ENCODE results near the gene TBX18. TPM values are rescaled to one million over a fixed set of nuclear protein-coding genes. Genes with fewer than 3 reads are reported as not detected.

The TBX18 gene
- total RNA-seq, 2 experiments from 2014 or later: not detected

- ChIA-PET CTCF (interaction anchor here (1.0 kb wide), 1 partner anchor 11 kb away, joined by 3 read pairs; no protein-coding TSS in a partner anchor), POLR2A (no interaction called here)
- no peak overlapping the region for H3K4me3 Mint-ChIP-seq
- no peak overlapping the region for H3K27ac Mint-ChIP-seq
- intact Hi-C loops (cut with micrococcal nuclease): no loop called here
- no peaks in the 10 kb centered on the region for H3K36me3 Mint-ChIP-seq
- H3K4me1 Mint-ChIP-seq (ENCODE audit: low read depth): no peaks in the 10 kb centered on the region
- peaks cover 2% of the 10 kb centered on the region for H3K9me3 Mint-ChIP-seq
- no peaks in the 10 kb centered on the region for H3K27me3 Mint-ChIP-seq
- DNase-seq: no peak
Measured at GRCh38 chr6:84674395-84674794, 90.0 kb downstream of the TBX18 start.

DNA sequence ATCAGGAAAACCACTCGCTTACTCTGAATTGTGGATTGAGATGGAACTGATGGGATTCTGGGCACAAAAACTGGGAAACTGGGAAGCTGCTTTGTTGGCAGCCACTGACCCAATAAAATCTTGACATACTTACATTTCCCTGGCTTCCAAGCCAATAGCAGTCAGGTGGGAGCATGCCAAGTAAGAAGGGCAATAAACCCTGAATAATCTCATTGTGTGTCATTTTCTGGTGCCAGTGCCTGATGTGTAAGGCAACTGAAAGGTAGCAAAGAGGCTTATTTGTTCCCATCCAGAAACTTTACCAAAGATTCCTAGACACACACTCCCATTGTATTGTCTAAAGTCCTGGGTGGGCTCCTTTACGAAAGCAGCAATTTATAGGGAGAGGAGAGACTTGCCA lies 93.2 kb downstream of the TBX18 start:
- Mint-ChIP-seq H3K27ac (no peak overlapping the region), H3K9me3 (peaks cover 2% of the 10 kb centered on the region), H3K4me1 (ENCODE audit: low read depth) (no peaks in the 10 kb centered on the region), H3K4me3 (no peak overlapping the region), H3K27me3 (no peaks in the 10 kb centered on the region), H3K36me3 (no peaks in the 10 kb centered on the region)
- POLR2A ChIA-PET: no interaction called here
- no peak for DNase-seq
- CTCF ChIA-PET: no interaction called here
- intact Hi-C loops (cut with micrococcal nuclease): no loop called here

DNA sequence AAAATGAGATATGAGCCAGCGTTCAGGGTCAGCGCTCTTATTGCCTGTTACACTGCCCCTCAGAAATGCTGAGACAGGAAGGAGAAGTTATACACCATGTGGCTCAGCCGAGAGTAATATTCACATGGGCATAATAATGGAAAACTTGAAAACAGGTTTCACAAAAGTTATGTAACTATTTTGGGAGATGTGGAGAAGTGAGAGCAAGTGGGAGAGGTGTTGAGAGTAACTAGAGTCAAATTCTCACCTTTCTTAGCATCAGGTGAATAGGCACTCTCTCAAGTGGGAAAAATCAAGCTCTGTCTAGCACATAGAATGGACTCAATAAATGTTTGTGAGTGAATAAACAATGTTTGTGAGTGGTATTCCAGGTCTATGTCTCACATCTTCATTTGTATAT lies 94.5 kb downstream of the TBX18 start:
- Mint-ChIP-seq H3K36me3 (no peaks in the 10 kb centered on the region), H3K4me3 (no peak overlapping the region), H3K9me3 (peaks cover 2% of the 10 kb centered on the region), H3K4me1 (ENCODE audit: low read depth) (no peaks in the 10 kb centered on the region), H3K27me3 (no peaks in the 10 kb centered on the region), H3K27ac (no peak overlapping the region)
- ChIA-PET CTCF (no interaction called here), POLR2A (no interaction called here)
- DNase-seq: no peak
- intact Hi-C loops (cut with micrococcal nuclease): no loop called here

DNA sequence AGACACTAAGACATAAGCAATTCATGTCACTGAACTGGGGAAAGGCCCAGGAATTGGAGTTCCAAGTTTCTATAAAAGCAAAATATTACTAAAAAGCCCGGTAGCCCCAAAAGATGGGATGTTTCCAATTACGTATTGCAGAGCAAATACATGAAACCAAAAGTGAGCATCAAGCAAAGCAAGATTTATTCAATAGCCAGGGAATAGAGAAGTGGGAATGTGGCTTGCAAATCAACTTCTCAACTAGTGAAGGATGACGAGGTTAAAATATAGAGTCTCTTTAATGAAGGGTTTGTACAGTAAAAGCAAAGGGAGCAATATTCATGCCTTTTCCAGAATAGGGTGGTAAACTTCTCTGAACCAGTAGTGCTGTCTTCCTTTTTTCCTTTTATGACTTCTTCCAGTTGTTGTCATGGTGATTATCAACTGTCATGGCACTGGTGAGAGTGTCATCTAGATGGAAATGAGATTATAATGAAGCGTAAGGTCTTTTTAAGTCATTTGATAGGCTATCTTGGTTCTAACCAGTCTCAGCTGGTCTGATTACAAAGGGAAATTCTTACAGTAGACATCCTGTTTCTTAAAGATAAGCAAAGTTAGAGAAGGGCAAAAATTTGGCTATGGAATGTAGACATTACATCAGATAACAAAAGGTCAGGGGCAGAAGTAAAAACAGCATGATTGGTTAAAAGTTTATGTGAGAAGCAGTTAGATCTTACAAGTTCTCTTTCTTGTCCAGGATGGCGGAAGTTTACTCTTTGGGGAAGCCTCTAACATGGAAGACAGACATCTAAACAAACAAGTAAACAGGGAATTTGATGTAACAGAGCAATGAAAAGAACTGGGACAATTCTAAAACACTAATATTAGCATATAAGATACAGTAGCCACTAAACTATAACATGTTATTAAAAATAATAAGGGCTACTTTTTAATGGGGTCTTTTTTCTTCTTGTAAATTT lies 96.9 kb downstream of the TBX18 start:
- no peak overlapping the region for H3K27ac Mint-ChIP-seq
- H3K9me3 Mint-ChIP-seq: peaks cover 2% of the 10 kb centered on the region
- DNase-seq: no peak
- H3K27me3 Mint-ChIP-seq: no peaks in the 10 kb centered on the region
- H3K4me1 Mint-ChIP-seq (ENCODE audit: low read depth): no peaks in the 10 kb centered on the region
- intact Hi-C loops (cut with micrococcal nuclease): no loop called here
- CTCF ChIA-PET: no interaction called here
- POLR2A ChIA-PET: no interaction called here
- no peak overlapping the region for H3K4me3 Mint-ChIP-seq
- H3K36me3 Mint-ChIP-seq: no peaks in the 10 kb centered on the region

DNA sequence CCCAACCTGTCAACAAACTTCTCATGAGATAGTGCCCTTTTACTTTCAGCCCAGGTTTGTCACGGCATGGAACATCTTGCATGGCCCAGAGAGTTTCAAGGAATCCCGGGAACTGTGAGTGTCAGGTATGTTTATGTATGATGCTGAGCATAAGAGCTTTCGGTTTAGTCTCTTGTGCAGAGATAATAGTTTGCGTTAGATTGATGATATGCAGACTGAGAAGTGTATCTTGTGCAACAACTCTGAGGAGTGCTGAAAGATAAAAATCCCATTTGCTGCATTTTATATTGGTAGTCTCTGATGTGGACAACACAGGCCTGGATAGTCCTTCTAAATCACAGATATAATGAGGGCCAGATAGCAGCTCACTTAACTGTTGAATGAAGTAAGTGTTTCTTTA lies 99.0 kb downstream of the TBX18 start:
- CTCF ChIA-PET: no interaction called here
- Mint-ChIP-seq H3K27ac (no peak overlapping the region), H3K36me3 (no peaks in the 10 kb centered on the region)

DNA sequence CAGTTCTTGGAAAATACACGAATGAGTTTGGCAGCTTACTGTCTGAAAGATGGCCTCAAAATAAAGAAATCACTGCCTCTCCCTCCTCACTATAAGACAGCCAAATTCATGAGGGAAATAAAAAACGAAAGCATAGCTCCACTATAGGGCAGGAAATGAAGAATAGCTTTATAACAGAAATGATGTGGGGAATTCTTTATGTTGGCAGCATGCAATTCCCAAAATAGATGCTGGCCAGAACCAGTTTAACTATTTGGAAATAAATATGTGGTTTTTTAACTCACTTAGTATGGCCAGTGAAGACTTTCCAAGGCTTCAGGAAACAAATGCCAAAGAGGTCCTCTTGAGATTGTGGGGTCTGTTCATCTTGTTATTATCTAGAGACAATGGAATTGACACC lies 100.5 kb downstream of the TBX18 start:
- no peaks in the 10 kb centered on the region for H3K36me3 Mint-ChIP-seq
- H3K4me1 Mint-ChIP-seq (ENCODE audit: low read depth): no peaks in the 10 kb centered on the region
- no peaks in the 10 kb centered on the region for H3K27me3 Mint-ChIP-seq
- no peaks in the 10 kb centered on the region for H3K9me3 Mint-ChIP-seq
- no peak overlapping the region for H3K27ac Mint-ChIP-seq
- ChIA-PET POLR2A (no interaction called here), CTCF (no interaction called here)
- no peak for DNase-seq
- intact Hi-C loops (cut with micrococcal nuclease): no loop called here
- no peak overlapping the region for H3K4me3 Mint-ChIP-seq

More for the DNA sequence above, 99.0 kb downstream of the TBX18 start:
- DNase-seq: no peak
- no peaks in the 10 kb centered on the region for H3K9me3 Mint-ChIP-seq
- H3K4me1 Mint-ChIP-seq (ENCODE audit: low read depth): no peaks in the 10 kb centered on the region
- intact Hi-C loops (cut with micrococcal nuclease): no loop called here
- no peaks in the 10 kb centered on the region for H3K27me3 Mint-ChIP-seq
- POLR2A ChIA-PET: interaction anchor here (0.7 kb wide), 1 partner anchor 416 kb away, joined by 3 read pairs; no protein-coding TSS in a partner anchor
- H3K4me3 Mint-ChIP-seq: no peak overlapping the region

GRCh38 chr6:84657486-84657885 lies 106.9 kb downstream of the TBX18 start:
- no peak for DNase-seq
- POLR2A ChIA-PET: no interaction called here
- Mint-ChIP-seq H3K27ac (no peak overlapping the region), H3K27me3 (no peaks in the 10 kb centered on the region), H3K36me3 (no peaks in the 10 kb centered on the region), H3K4me1 (ENCODE audit: low read depth) (no peaks in the 10 kb centered on the region), H3K9me3 (no peaks in the 10 kb centered on the region), H3K4me3 (no peak overlapping the region)
- CTCF ChIA-PET: no interaction called here
- intact Hi-C loops (cut with micrococcal nuclease): no loop called here

- intact Hi-C loops (cut with micrococcal nuclease): no loop called here
- no peaks in the 10 kb centered on the region for H3K27me3 Mint-ChIP-seq
- H3K27ac Mint-ChIP-seq: no peak overlapping the region
- H3K36me3 Mint-ChIP-seq: no peaks in the 10 kb centered on the region
- no peak for DNase-seq
- H3K9me3 Mint-ChIP-seq: no peaks in the 10 kb centered on the region
- H3K4me1 Mint-ChIP-seq (ENCODE audit: low read depth): no peaks in the 10 kb centered on the region
- ChIA-PET POLR2A (no interaction called here), CTCF (no interaction called here)
- H3K4me3 Mint-ChIP-seq: no peak overlapping the region
Measured at GRCh38 chr6:84657025-84657424, 107.4 kb downstream of the TBX18 start.

- CTCF ChIA-PET: no interaction called here
- POLR2A ChIA-PET: no interaction called here
- Mint-ChIP-seq H3K27me3 (no peaks in the 10 kb centered on the region), H3K9me3 (no peaks in the 10 kb centered on the region), H3K36me3 (no peaks in the 10 kb centered on the region), H3K4me3 (no peak overlapping the region), H3K27ac (no peak overlapping the region), H3K4me1 (ENCODE audit: low read depth) (no peaks in the 10 kb centered on the region)
- DNase-seq: no peak
- intact Hi-C loops (cut with micrococcal nuclease): no loop called here
Measured at GRCh38 chr6:84653027-84653551, 111.3 kb downstream of the TBX18 start.

- DNase-seq: no peak
- intact Hi-C loops (cut with micrococcal nuclease): no loop called here
- no peaks in the 10 kb centered on the region for H3K36me3 Mint-ChIP-seq
- H3K27me3 Mint-ChIP-seq: no peaks in the 10 kb centered on the region
- CTCF ChIA-PET: no interaction called here
- no peaks in the 10 kb centered on the region for H3K9me3 Mint-ChIP-seq
- H3K4me3 Mint-ChIP-seq: no peak overlapping the region
- no peak overlapping the region for H3K27ac Mint-ChIP-seq
- H3K4me1 Mint-ChIP-seq (ENCODE audit: low read depth): no peaks in the 10 kb centered on the region
- POLR2A ChIA-PET: no interaction called here
Measured at GRCh38 chr6:84652356-84653026, 111.9 kb downstream of the TBX18 start.

GRCh38 chr6:84651583-84651982 lies 112.8 kb downstream of the TBX18 start:
- Mint-ChIP-seq H3K4me1 (ENCODE audit: low read depth) (no peaks in the 10 kb centered on the region), H3K27ac (no peak overlapping the region), H3K9me3 (no peaks in the 10 kb centered on the region), H3K27me3 (no peaks in the 10 kb centered on the region), H3K36me3 (no peaks in the 10 kb centered on the region), H3K4me3 (no peak overlapping the region)
- no peak for DNase-seq
- CTCF ChIA-PET: no interaction called here
- intact Hi-C loops (cut with micrococcal nuclease): no loop called here
- POLR2A ChIA-PET: no interaction called here

- no peaks in the 10 kb centered on the region for H3K9me3 Mint-ChIP-seq
- CTCF ChIA-PET: no interaction called here
- no peak overlapping the region for H3K4me3 Mint-ChIP-seq
- no peaks in the 10 kb centered on the region for H3K36me3 Mint-ChIP-seq
- intact Hi-C loops (cut with micrococcal nuclease): no loop called here
- H3K4me1 Mint-ChIP-seq (ENCODE audit: low read depth): no peaks in the 10 kb centered on the region
- H3K27me3 Mint-ChIP-seq: no peaks in the 10 kb centered on the region
- no peak overlapping the region for H3K27ac Mint-ChIP-seq
- DNase-seq: no peak
- POLR2A ChIA-PET: no interaction called here
Measured at GRCh38 chr6:84648444-84648843, 116.0 kb downstream of the TBX18 start.
